Breast epithelium (tissue), 4 donors: Measurements from ENCODE around the gene ATP8A1. TPM values are rescaled to one million over a fixed set of nuclear protein-coding genes. Genes with fewer than 3 reads are reported as not detected.

Experiments used
- DNase-seq, 2 donors: peaks; one replicate each; pipeline ENCODE4 v3.0.0-alpha.2; 2019; ENCODE audit warnings: low spot score in 2 of 2
- H3K27ac ChIP-seq, 2 donors: fragments of 200-600 bp; sonication (generic) in 1 of 2; one replicate each; pipeline ENCODE4 v1.5.1; 2016 to 2019; ENCODE audit warnings: mild to moderate bottlenecking in 1 of 2
- H3K27me3 ChIP-seq, 2 donors: fragments of 200-600 bp; sonication (generic) in 1 of 2; one replicate each; pipeline versions ENCODE4 v1.5.1 to v1.6.0; 2017 to 2019; ENCODE audit warnings: control low read depth in 1 of 2, mild to moderate bottlenecking in 1 of 2
- H3K36me3 ChIP-seq: fragments of 200-600 bp; one replicate; pipeline ENCODE4 v1.5.1; 2019
- H3K4me1 ChIP-seq, 2 donors: fragments of 200-600 bp; sonication (generic); one replicate each; pipeline ENCODE4 v1.5.1; 2016 to 2019; ENCODE audit warnings: control low read depth in 1 of 2
- H3K4me3 ChIP-seq, 3 donors: fragments of 200-600 bp; sonication (generic); 1 replicate in 2 of 3; 2 replicates in 1 of 3; pipeline ENCODE4 v1.5.1; 2016 to 2019; ENCODE audit warnings: mild to moderate bottlenecking in 3 of 3, moderate library complexity in 2 of 3
- H3K9me3 ChIP-seq, 2 donors: fragments of 200-600 bp; sonication (generic) in 1 of 2; one replicate each; pipeline ENCODE4 v1.5.1; 2016 to 2019; ENCODE audit warnings: control low read depth in 1 of 2
- POLR2A ChIP-seq: fragments of 450-650 bp; IDR thresholded peaks from one replicate; pipeline ENCODE4 v1.6.1; 2016; ENCODE audit warnings: antibody characterized with exemption, mild to moderate bottlenecking, moderate library complexity
- POLR2AphosphoS5 ChIP-seq, 3 donors: sonication (generic); formaldehyde crosslinking; IDR thresholded peaks; one replicate each; pipeline ENCODE4 v1.6.1; 2017; ENCODE audit warnings: antibody characterized with exemption in 3 of 3
- intact Hi-C: fragments of 100-400 bp; cut with DNase I; formaldehyde crosslinking; loops from one replicate; pipeline ENCODE4 v1.15.1; 2023; ENCODE audit warnings: low total_unique reads
- total RNA-seq, 3 donors: library from RNA; depleted of rRNA; stranded (reverse); fragments of >200 nt; gene quantifications; one replicate each; pipeline ENCODE4 v1.1.0, GENCODE V29; 2016
- TF ChIP-seq, protein P1 (sequence below), 3 donors: fragments of 450-650 bp; IDR thresholded peaks; one replicate each; pipeline ENCODE4 v1.5.1; 2016 to 2017; ENCODE audit warnings: antibody characterized with exemption in 3 of 3, mild to moderate bottlenecking in 3 of 3, moderate library complexity in 3 of 3

Gene ATP8A1
- total RNA-seq, 3 donors from 2014 or later, result 12.2 to 17.0 (median 14.8) TPM

GRCh38 chr4:42541647-42542046 lies 115.3 kb downstream of the ATP8A1 start:
- no peaks in the 10 kb centered on the region for H3K9me3 ChIP-seq
- H3K4me3 ChIP-seq, result no peak overlapping the region
- H3K36me3 ChIP-seq, result no peaks in the 10 kb centered on the region
- intact Hi-C loops, result no loop called here
- no peak overlapping the region for H3K27ac ChIP-seq
- no peak for TF ChIP-seq POLR2AphosphoS5 (IDR thresholded peaks at IDR 0.05)
- H3K27me3 ChIP-seq, result no peaks in the 10 kb centered on the region
- no peaks in the 10 kb centered on the region for H3K4me1 ChIP-seq
- no peak for DNase-seq

- TF ChIP-seq POLR2A (no peak), POLR2AphosphoS5 (IDR thresholded peaks at IDR 0.05) (no peak)
- TF ChIP-seq, protein P1, sequence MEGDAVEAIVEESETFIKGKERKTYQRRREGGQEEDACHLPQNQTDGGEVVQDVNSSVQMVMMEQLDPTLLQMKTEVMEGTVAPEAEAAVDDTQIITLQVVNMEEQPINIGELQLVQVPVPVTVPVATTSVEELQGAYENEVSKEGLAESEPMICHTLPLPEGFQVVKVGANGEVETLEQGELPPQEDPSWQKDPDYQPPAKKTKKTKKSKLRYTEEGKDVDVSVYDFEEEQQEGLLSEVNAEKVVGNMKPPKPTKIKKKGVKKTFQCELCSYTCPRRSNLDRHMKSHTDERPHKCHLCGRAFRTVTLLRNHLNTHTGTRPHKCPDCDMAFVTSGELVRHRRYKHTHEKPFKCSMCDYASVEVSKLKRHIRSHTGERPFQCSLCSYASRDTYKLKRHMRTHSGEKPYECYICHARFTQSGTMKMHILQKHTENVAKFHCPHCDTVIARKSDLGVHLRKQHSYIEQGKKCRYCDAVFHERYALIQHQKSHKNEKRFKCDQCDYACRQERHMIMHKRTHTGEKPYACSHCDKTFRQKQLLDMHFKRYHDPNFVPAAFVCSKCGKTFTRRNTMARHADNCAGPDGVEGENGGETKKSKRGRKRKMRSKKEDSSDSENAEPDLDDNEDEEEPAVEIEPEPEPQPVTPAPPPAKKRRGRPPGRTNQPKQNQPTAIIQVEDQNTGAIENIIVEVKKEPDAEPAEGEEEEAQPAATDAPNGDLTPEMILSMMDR (IDR thresholded peaks at IDR 0.05), result no peak
- H3K4me1 ChIP-seq, result no peaks in the 10 kb centered on the region
- no peaks in the 10 kb centered on the region for H3K36me3 ChIP-seq
- DNase-seq, result no peak
- H3K9me3 ChIP-seq, result no peaks in the 10 kb centered on the region
- H3K4me3 ChIP-seq, result no peak overlapping the region
- no peaks in the 10 kb centered on the region for H3K27me3 ChIP-seq
- intact Hi-C loops, result no loop called here
- no peak overlapping the region for H3K27ac ChIP-seq
Observed at GRCh38 chr4:42533042-42533441, 123.9 kb downstream of the ATP8A1 start.

DNA sequence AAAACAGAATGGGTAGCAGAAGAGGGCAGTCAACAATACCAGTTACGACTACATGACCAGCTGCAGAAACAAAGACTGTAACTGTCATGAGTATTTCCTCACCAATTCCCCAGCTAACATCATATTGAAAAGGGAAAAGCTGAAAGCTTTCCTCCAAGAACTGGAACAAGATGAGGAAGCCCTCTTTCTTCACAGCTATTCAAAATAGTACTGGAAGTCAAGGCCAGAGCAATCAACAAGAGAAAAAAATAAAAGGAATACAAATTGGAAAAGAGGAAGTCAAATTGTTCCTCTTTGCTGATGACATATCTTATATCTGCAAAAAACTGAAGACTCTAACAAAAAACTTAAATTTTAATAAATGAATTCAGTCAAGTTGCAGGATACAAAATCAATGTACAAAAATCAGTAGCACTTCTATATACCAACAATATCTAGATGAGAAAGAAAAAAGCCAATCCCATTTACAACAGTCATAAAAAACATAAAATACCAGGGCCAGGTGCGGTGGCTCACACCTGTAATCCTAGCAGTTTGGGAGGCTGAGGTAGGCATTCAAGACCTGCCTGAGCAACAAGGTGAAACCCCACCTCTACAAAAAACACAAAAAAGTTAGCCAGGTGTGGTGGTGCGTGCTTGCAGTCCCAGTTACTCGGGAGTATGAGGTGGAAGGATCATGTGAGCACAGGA lies 125.4 kb downstream of the ATP8A1 start:
- DNase-seq, result no peak
- H3K4me1 ChIP-seq, result no peaks in the 10 kb centered on the region
- H3K36me3 ChIP-seq, result no peaks in the 10 kb centered on the region
- H3K27me3 ChIP-seq, result no peaks in the 10 kb centered on the region
- TF ChIP-seq POLR2A (no peak), POLR2AphosphoS5 (IDR thresholded peaks at IDR 0.05) (no peak)
- TF ChIP-seq, protein P1 (IDR thresholded peaks at IDR 0.05), result no peak
- no peak overlapping the region for H3K27ac ChIP-seq
- no peaks in the 10 kb centered on the region for H3K9me3 ChIP-seq
- H3K4me3 ChIP-seq, result no peak overlapping the region
- intact Hi-C loops, result no loop called here

DNA sequence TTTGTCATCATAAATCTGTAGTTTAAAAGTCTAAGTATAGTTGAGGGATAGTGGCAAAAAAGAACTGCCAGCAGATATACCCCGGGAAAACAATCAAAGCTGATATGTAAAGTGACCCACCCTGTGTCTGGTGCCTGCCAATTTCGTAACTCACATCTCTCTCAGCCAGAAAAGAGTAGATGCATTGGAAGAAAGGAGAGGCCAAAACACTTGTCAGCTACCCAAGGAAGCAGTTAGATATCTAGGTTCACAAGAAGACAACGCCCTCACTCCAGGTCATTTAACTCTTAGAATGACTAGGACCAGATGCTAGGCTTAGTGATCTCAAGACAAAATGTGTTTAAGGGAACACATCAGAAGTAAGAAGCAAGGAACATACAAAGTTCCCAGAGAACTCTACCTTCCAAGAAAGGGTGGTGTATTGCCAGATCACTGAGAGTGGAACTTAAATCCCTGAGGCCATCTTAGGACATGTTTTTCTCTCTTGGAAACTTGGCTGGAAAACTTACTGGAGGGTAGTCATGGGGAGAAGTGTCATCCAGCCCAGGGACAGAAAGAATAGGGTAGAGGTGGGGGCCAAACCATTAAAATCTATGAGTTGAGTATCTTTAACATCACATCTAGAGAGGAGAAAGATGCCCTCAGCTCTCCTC lies 133.7 kb downstream of the ATP8A1 start:
- Histone ChIP-seq H3K27me3 (no peaks in the 10 kb centered on the region), H3K9me3 (no peaks in the 10 kb centered on the region), H3K36me3 (no peaks in the 10 kb centered on the region), H3K4me3 (no peak overlapping the region), H3K4me1 (no peaks in the 10 kb centered on the region), H3K27ac (no peak overlapping the region)
- intact Hi-C loops, result loop anchor here (5.0 kb wide), 1 partner anchor 251 kb away; no protein-coding TSS in a partner anchor
- TF ChIP-seq, protein P1 (IDR thresholded peaks at IDR 0.05), result no peak
- TF ChIP-seq POLR2AphosphoS5 (IDR thresholded peaks at IDR 0.05) (no peak), POLR2A (no peak)
- no peak for DNase-seq

DNA sequence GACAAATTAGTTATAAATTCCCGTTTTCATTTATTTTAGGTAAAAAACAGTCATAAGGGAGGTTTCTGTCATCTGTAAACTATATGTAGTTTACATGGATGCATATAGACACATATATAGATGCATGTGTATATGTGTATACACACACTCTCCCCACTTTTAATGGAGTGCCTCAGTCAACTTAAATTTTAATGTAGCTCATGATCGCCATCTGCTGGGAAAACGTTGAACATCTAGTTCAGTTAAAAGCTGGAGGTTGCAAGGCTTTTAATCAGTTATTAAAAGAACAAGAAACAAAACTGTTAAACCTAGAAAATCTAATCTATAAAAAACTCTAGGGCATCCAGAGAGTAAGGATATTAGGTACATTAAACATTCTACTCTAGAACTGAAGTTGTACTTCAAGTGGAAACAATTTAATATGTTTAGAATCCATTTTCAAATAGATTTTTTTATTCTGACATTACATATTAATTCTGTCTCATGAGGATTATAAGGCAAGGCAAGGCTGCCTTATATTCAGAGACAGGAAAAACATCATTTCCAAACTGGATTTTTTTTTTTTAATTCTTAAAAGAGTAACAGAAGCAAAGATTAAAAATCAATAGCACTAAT lies 137.0 kb downstream of the ATP8A1 start:
- intact Hi-C loops, result loop anchor here (5.0 kb wide), 1 partner anchor 248 kb away; no protein-coding TSS in a partner anchor
- Histone ChIP-seq H3K27ac (no peak overlapping the region), H3K4me3 (no peak overlapping the region), H3K27me3 (no peaks in the 10 kb centered on the region), H3K36me3 (no peaks in the 10 kb centered on the region), H3K4me1 (no peaks in the 10 kb centered on the region), H3K9me3 (no peaks in the 10 kb centered on the region)
- no peak for TF ChIP-seq POLR2AphosphoS5 (IDR thresholded peaks at IDR 0.05)
- TF ChIP-seq, protein P1 (IDR thresholded peaks at IDR 0.05), result peak in 2 of 3 donors; percentile 59 to 65
- DNase-seq, result no peak
